ENCODE results near the gene FLYWCH1.

DNA sequence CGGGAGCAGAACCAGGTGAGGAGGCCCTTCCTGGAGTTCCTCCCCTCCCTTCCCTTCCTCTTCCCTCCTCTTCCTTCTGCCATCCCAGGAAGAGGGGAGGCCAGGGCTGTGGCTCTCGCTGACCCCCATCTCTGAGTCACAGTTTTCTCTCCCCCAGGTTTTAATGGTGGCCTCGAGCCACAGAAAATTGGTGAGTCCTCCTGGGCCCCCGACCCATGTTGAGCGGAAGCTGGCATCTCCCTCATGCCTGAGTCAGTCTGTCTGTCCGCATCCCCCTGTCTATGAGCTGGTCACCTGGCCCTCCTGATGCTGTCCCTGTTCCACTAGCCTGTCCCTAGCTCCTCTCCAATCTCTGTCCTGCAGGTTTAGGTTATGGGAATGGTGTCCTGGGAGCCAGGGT is 88.2 kb downstream of the FLYWCH1 start:
- TF ChIP-seq, protein P1, sequence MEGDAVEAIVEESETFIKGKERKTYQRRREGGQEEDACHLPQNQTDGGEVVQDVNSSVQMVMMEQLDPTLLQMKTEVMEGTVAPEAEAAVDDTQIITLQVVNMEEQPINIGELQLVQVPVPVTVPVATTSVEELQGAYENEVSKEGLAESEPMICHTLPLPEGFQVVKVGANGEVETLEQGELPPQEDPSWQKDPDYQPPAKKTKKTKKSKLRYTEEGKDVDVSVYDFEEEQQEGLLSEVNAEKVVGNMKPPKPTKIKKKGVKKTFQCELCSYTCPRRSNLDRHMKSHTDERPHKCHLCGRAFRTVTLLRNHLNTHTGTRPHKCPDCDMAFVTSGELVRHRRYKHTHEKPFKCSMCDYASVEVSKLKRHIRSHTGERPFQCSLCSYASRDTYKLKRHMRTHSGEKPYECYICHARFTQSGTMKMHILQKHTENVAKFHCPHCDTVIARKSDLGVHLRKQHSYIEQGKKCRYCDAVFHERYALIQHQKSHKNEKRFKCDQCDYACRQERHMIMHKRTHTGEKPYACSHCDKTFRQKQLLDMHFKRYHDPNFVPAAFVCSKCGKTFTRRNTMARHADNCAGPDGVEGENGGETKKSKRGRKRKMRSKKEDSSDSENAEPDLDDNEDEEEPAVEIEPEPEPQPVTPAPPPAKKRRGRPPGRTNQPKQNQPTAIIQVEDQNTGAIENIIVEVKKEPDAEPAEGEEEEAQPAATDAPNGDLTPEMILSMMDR (conservative IDR thresholded peaks at IDR 0.05; ENCODE audit: low read length) = no peak
- TF ChIP-seq EZH2phosphoT487 (IDR thresholded peaks at IDR 0.05; ENCODE audit: borderline replicate concordance, low read depth, low read length) = no peak

All from OCI-LY7 (cell line).